Measurements from ENCODE around the gene MEPCE.

Gene MEPCE

DNA sequence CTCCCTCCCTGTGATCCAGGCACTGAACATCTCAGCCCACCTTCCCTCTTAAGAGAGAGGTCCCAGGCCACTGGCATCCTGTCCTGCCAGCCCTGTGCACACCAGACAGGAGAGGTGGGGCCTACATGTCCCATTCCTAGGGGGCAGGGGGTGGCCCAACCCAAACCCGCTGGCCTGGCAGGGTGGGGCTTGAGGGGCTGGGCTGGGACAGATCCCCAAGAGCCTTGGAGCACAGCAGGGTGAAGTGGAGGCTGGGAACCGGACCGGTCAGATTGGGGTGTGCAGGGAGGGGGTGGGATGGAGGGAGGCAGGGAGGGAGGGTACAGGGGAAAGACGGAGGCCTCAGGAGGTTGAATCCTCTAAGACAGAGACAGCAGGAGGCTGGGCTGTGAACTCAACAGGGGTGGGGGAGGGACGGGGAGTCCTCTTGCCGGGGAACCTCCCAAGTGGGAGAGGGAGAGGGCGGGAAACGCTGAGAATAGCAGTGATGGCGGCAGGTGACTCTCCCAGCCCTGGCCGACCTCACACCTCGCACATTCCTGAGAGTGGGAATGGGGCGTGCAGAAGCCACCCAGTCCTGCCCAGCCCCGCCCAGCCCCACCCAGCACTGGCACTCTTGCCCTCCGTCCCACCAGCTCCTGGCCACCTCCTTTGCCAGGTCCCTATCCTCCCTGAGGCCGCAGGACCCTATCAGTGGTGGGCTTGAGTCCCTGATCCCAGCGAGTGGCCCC, 42.7 kb downstream of the MEPCE start:
- in situ Hi-C loops (cut with HindIII; ENCODE audit: low pct_ligation_motif_present, low sequenced_read_pairs) = no loop called here
- Histone ChIP-seq H3K27ac (no peak overlapping the region), H3K4me3 (ENCODE audit: low read depth, low read length) (no peak overlapping the region), H3K36me3 (replicated peaks) (peaks cover 35% of the 10 kb centered on the region), H3K27me3 (replicated peaks) (no peaks in the 10 kb centered on the region)
- TF ChIP-seq, protein P1, sequence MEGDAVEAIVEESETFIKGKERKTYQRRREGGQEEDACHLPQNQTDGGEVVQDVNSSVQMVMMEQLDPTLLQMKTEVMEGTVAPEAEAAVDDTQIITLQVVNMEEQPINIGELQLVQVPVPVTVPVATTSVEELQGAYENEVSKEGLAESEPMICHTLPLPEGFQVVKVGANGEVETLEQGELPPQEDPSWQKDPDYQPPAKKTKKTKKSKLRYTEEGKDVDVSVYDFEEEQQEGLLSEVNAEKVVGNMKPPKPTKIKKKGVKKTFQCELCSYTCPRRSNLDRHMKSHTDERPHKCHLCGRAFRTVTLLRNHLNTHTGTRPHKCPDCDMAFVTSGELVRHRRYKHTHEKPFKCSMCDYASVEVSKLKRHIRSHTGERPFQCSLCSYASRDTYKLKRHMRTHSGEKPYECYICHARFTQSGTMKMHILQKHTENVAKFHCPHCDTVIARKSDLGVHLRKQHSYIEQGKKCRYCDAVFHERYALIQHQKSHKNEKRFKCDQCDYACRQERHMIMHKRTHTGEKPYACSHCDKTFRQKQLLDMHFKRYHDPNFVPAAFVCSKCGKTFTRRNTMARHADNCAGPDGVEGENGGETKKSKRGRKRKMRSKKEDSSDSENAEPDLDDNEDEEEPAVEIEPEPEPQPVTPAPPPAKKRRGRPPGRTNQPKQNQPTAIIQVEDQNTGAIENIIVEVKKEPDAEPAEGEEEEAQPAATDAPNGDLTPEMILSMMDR (IDR thresholded peaks at IDR 0.05; ENCODE audit: low read depth, low read length, missing control alignments) = no peak
- DNase-seq = no peak

DNA sequence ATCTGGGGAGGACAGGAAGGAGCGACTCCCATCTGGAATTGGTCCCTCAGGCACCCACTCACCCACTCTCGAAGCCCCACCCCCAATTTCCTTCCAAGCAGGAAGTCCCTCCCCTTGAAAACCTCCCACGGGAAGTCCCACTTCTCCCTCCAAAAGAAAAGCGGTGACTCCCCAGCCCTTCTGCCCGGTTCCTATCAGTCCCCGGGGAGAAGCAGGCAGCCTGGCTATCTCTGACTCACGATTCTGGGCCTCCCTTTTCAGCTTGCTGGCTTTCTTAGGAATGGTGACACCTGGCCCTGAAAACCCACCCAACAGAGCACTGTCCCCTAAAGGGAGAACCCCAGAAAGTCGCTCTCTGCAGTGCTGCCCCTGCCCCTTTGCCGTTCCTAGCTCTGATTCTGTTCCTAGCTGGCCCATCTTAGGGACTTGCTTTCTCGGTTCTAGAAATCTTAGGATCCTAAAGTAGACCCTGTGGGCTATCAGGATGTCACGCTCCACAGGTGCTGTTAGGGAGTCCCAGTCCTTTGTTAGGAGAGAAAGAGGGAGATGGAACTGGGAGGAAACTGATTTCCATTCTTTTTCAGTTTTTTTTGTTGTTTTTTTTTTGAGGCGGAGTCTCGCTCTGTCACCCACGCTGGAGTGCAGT, 43.3 kb downstream of the MEPCE start:
- in situ Hi-C loops (cut with HindIII; ENCODE audit: low pct_ligation_motif_present, low sequenced_read_pairs) = no loop called here
- Histone ChIP-seq H3K4me3 (ENCODE audit: low read depth, low read length) (no peak overlapping the region), H3K36me3 (replicated peaks) (peaks cover 35% of the 10 kb centered on the region), H3K27ac (peak overlapping the region; percentile 10), H3K27me3 (replicated peaks) (no peaks in the 10 kb centered on the region)
- TF ChIP-seq, protein P1 (IDR thresholded peaks at IDR 0.05; ENCODE audit: low read depth, low read length, missing control alignments) = no peak
- DNase-seq = peak; percentile 52

DNA sequence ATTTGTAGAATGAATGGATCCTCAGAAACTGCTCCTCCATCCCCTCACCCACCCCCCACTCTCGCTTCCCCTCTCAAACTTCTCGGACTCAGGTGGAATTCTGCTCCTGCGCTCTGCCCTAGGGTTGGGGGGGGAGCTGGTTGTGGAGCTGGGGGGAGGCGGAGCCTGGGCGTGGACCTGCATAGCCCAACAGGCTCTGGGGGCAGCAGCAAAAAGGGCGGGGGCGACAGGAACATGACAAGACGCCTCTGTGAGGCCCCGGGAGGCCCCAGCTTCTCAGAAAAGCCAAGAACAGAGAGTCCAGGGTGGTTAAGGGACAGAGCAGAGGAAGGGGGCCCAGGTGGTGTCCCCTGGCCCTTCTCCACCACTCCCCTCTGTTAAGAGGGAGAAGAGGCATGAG, 45.9 kb downstream of the MEPCE start:
- H3K27ac ChIP-seq = no peak overlapping the region

DNA sequence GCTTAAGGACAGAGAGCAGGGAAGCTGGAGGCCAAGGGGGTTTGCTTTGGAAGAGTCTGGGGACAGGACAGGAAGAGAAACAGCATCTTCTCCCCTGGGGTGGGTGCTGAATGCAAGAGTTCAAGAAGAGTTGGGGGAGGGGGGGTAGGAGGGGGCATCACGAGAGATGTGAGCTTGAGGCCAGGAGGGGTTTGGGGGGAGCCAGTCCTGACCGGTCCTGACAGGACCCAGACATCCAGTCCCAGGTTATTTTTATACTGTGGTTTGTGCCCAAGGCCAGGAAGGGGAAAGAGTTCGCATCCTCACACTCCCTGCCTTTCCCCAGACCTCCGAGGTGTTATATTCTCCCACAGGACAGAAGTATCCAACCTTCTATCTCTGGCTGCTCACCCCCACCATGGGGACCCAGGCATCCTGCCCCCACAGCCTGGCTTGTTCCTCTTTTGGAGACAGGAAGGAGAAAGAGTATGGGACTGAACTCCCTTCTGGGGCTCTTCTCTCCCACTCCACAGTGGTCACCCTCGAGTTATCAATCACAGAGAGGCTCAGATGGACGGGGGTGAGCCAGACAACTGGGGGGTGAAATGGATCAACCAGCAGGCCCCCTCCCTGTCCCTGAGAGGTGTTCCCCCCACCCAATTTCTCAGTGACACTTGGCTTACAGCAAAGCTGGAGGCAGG, 46.6 kb downstream of the MEPCE start:
- TF ChIP-seq, protein P1 (IDR thresholded peaks at IDR 0.05; ENCODE audit: low read depth, low read length, missing control alignments) = no peak
- Histone ChIP-seq H3K4me3 (ENCODE audit: low read depth, low read length) (peak overlapping the region; percentile 92), H3K27me3 (replicated peaks) (no peaks in the 10 kb centered on the region), H3K27ac (no peak overlapping the region), H3K36me3 (replicated peaks) (peaks cover 14% of the 10 kb centered on the region)
- no peak for DNase-seq
- in situ Hi-C loops (cut with HindIII; ENCODE audit: low pct_ligation_motif_present, low sequenced_read_pairs) = no loop called here

More for the DNA sequence above, 45.9 kb downstream of the MEPCE start:
- in situ Hi-C loops (cut with HindIII; ENCODE audit: low pct_ligation_motif_present, low sequenced_read_pairs) = no loop called here
- TF ChIP-seq, protein P1 (IDR thresholded peaks at IDR 0.05; ENCODE audit: low read depth, low read length, missing control alignments) = no peak
- DNase-seq = no peak
- Histone ChIP-seq H3K36me3 (replicated peaks) (peaks cover 18% of the 10 kb centered on the region), H3K27me3 (replicated peaks) (no peaks in the 10 kb centered on the region), H3K4me3 (ENCODE audit: low read depth, low read length) (peak overlapping the region; percentile 5)

DNA sequence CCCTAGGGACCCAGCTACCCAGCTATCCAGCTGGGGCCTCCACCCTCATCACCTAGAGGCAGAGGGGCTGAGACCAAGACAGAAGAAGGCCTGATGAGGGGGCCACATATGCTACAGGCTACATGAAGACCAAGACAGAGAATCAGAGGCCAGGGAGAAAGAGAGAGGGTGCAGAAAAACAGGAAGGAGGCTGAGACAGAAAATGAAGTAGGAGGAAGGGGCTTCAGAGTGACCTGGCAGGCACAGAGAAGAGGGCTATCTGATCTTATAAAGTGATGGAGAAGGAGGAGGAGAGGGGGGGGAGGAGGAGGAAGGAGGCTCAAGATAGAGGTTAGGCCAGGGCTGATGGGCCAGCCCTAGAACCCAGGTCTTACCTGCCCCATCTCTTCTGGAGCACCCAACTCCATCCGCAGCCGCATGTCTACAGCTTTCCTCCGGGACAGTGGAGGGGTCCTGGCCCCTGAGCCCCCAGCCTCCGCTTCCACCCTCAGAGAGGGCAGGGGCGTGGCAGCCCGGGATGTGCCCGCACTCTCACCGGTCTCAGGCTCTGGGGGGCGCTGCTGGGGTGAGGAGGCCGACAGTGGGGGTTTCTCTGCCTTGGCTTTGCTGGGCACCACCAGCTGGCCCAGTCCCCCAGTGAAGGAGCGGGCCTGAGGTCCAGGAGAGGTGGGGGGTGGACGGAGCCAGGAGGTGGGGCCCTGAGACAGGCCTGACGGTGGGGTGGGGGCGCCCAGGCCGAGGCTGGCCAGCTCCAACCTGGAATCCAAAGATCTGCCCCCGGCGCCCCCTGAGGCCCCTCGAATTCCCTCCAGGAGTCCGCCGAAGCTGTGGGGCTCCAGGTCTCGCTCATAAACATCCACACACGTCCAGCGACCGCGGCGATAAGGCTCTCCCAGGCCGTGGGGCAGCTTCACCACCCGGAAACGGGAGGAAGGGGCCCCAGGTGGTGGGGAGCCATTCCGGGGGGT, 47.6 kb downstream of the MEPCE start:
- peaks cover 11% of the 10 kb centered on the region for H3K36me3 ChIP-seq (replicated peaks)
- in situ Hi-C loops (cut with HindIII; ENCODE audit: low pct_ligation_motif_present, low sequenced_read_pairs) = no loop called here
- TF ChIP-seq, protein P1 (IDR thresholded peaks at IDR 0.05; ENCODE audit: low read depth, low read length, missing control alignments) = peak; percentile 54
- DNase-seq = no peak
- no peak overlapping the region for H3K27ac ChIP-seq
- H3K4me3 ChIP-seq (ENCODE audit: low read depth, low read length) = peak overlapping the region; percentile 92
- H3K27me3 ChIP-seq (replicated peaks) = no peaks in the 10 kb centered on the region

Data from brain microvascular endothelial cell (primary cell).